OCI-LY1 (cell line): Measurements from ENCODE around the gene UBR4.

ENCODE experiments used
- H2AFZ ChIP-seq: fragments of 200-600 bp; sonication (generic), shearing (Covaris generic); 2 replicates; pipeline ENCODE4 v1.6.0; 2014; ENCODE audit warnings: antibody characterized with exemption, mild to moderate bottlenecking, low read length
- H3F3A ChIP-seq: fragments of 200-600 bp; sonication (generic), shearing (Covaris generic); 2 replicates; pipeline ENCODE4 v1.6.0; 2014; ENCODE audit warnings: mild to moderate bottlenecking, antibody characterized with exemption, low read length, moderate library complexity; ENCODE audit not compliant: insufficient read depth
- H3K27ac ChIP-seq: fragments of 200-600 bp; sonication (generic); 2 replicates; pipeline ENCODE4 v1.5.1; 2014; ENCODE audit warnings: low read length, mixed run types, mild to moderate bottlenecking, low read depth; ENCODE audit not compliant: poor library complexity, severe bottlenecking
- H3K27me3 ChIP-seq: fragments of 200-600 bp; sonication (generic); 2 replicates; pipeline ENCODE4 v1.6.0; 2014; ENCODE audit warnings: antibody characterized with exemption, mild to moderate bottlenecking, low read length, moderate library complexity; ENCODE audit not compliant: insufficient read depth
- H3K36me3 ChIP-seq: fragments of 200-600 bp; sonication (generic); 2 replicates; pipeline ENCODE4 v1.6.1; 2014; ENCODE audit warnings: mild to moderate bottlenecking, antibody characterized with exemption, low read length, moderate library complexity, mixed read lengths; ENCODE audit not compliant: insufficient read depth
- H3K4me1 ChIP-seq: fragments of 200-600 bp; sonication (generic); 2 replicates; pipeline ENCODE4 v1.5.1; 2014; ENCODE audit warnings: mild to moderate bottlenecking, low read length, moderate library complexity; ENCODE audit not compliant: insufficient read depth, severe bottlenecking
- H3K4me2 ChIP-seq: fragments of 200-600 bp; sonication (generic), shearing (Covaris generic); 2 replicates; pipeline ENCODE4 v1.6.1; 2014; ENCODE audit warnings: low read length
- H3K4me3 ChIP-seq: fragments of 200-600 bp; sonication (generic); 2 replicates; pipeline ENCODE4 v1.5.1; 2014; ENCODE audit warnings: low read length, low read depth, mild to moderate bottlenecking, mixed read lengths; ENCODE audit not compliant: poor library complexity, severe bottlenecking
- H3K79me2 ChIP-seq: fragments of 200-600 bp; shearing (Covaris generic); 2 replicates; pipeline ENCODE4 v1.6.1; 2016; ENCODE audit warnings: mixed run types, low read length, mixed read lengths; ENCODE audit not compliant: insufficient read depth
- H3K9ac ChIP-seq: fragments of 200-600 bp; sonication (generic), shearing (Covaris generic); 2 replicates; pipeline ENCODE4 v1.6.1; 2014; ENCODE audit warnings: mild to moderate bottlenecking, low read length, mixed read lengths
- H3K9me2 ChIP-seq: fragments of 200-600 bp; sonication (generic), shearing (Covaris generic); 2 replicates; pipeline ENCODE4 v1.6.1; 2014; ENCODE audit warnings: low read depth, mild to moderate bottlenecking, low read length, mixed read lengths
- H3K9me3 ChIP-seq: fragments of 200-600 bp; shearing (Covaris generic); 2 replicates; pipeline ENCODE4 v1.6.1; 2014; ENCODE audit warnings: low read length, mixed read lengths
- H4K20me1 ChIP-seq: fragments of 200-600 bp; sonication (generic), shearing (Covaris generic); 2 replicates; pipeline ENCODE4 v1.6.0; 2016; ENCODE audit warnings: mild to moderate bottlenecking, low read length; ENCODE audit not compliant: insufficient read depth
- EZH2 ChIP-seq: fragments of 200-600 bp; sonication (generic), shearing (Covaris generic); IDR thresholded peaks from 2 replicates; pipeline ENCODE4 v1.8.0; 2017; ENCODE audit warnings: borderline replicate concordance, mixed run types, mild to moderate bottlenecking, antibody characterized with exemption, low read length, moderate library complexity, mixed read lengths
- TF ChIP-seq, protein P1 (sequence below): fragments of 200-600 bp; sonication (generic), shearing (Covaris generic); IDR thresholded peaks from 2 replicates; pipeline ENCODE4 v1.5.1; 2017; ENCODE audit warnings: mild to moderate bottlenecking, antibody characterized with exemption, low read length, moderate library complexity, mixed read lengths

The UBR4 gene

DNA sequence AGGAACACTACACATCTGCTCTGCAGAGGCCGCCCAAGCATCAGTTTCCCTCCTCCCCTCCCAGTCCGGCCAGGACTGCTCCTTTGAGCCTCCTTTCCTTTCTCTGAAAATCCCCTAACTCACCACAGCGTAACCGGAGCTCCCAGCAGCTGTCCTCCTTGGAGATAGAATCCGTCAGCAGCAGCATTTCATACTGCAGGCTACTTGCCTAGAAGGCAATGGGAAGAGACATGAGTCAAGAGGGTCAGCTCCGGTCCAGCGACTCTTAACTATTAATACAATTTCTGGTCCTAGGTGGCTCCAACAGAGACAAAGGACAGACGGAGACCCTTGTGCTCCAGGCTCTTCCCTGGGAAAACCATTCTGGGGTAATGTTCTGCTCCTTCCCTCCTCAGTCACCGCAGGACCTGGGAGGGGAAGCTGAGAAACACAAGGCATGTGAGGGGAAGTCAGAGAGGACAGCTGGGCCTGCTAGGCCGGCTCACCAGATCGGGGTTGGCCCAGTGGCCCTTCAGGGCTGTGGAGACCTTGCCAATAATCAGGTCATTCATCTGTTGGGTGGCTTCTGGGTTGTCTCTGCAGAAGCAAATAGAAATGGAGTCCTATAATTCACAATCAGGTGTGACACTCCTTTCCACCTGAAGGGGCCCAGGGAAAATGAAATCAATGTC, 99.7 kb downstream of the UBR4 start:
- H3K4me3 ChIP-seq, result no peak overlapping the region
- no peaks in the 10 kb centered on the region for H3F3A ChIP-seq
- H3K4me1 ChIP-seq, result no peaks in the 10 kb centered on the region
- no peaks in the 10 kb centered on the region for H4K20me1 ChIP-seq
- H3K27ac ChIP-seq, result no peak overlapping the region
- no peaks in the 10 kb centered on the region for H3K9me3 ChIP-seq
- no peaks in the 10 kb centered on the region for H3K27me3 ChIP-seq
- peaks cover 100% of the 10 kb centered on the region for H3K36me3 ChIP-seq
- TF ChIP-seq, protein P1, sequence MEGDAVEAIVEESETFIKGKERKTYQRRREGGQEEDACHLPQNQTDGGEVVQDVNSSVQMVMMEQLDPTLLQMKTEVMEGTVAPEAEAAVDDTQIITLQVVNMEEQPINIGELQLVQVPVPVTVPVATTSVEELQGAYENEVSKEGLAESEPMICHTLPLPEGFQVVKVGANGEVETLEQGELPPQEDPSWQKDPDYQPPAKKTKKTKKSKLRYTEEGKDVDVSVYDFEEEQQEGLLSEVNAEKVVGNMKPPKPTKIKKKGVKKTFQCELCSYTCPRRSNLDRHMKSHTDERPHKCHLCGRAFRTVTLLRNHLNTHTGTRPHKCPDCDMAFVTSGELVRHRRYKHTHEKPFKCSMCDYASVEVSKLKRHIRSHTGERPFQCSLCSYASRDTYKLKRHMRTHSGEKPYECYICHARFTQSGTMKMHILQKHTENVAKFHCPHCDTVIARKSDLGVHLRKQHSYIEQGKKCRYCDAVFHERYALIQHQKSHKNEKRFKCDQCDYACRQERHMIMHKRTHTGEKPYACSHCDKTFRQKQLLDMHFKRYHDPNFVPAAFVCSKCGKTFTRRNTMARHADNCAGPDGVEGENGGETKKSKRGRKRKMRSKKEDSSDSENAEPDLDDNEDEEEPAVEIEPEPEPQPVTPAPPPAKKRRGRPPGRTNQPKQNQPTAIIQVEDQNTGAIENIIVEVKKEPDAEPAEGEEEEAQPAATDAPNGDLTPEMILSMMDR, result no peak
- TF ChIP-seq EZH2, result no peak
- no peak overlapping the region for H2AFZ ChIP-seq
- H3K9ac ChIP-seq, result no peak overlapping the region
- no peak overlapping the region for H3K4me2 ChIP-seq
- H3K79me2 ChIP-seq, result no peaks in the 10 kb centered on the region
- H3K9me2 ChIP-seq, result no peaks in the 10 kb centered on the region

DNA sequence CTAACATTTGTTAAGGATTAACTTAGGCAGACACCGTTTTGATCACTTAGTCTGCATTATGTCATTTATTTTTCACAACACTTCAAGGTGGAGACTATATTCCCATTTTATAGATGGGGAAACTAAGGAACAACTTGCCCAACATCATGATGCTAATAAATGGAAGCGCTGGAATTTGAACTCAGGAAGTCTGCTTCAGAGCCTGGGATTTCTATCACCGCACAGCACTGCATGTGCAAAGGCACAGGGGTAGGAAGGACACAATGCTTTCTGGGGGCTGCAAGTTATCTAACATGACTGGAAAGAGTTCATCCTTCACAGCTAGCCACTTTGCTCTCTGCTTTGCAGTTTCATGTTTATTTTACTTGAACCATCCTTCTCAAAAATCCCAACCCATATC, 100.5 kb downstream of the UBR4 start:
- H3K9me2 ChIP-seq, result no peaks in the 10 kb centered on the region
- H3K79me2 ChIP-seq, result no peaks in the 10 kb centered on the region
- H3K4me3 ChIP-seq, result no peak overlapping the region
- no peaks in the 10 kb centered on the region for H4K20me1 ChIP-seq
- no peaks in the 10 kb centered on the region for H3F3A ChIP-seq
- H3K36me3 ChIP-seq, result peaks cover 100% of the 10 kb centered on the region
- H3K9ac ChIP-seq, result no peak overlapping the region
- H3K9me3 ChIP-seq, result no peaks in the 10 kb centered on the region
- TF ChIP-seq EZH2, result no peak
- TF ChIP-seq, protein P1, result no peak
- H3K27me3 ChIP-seq, result no peaks in the 10 kb centered on the region
- H3K27ac ChIP-seq, result no peak overlapping the region
- no peaks in the 10 kb centered on the region for H3K4me1 ChIP-seq
- H2AFZ ChIP-seq, result no peak overlapping the region
- H3K4me2 ChIP-seq, result no peak overlapping the region

DNA sequence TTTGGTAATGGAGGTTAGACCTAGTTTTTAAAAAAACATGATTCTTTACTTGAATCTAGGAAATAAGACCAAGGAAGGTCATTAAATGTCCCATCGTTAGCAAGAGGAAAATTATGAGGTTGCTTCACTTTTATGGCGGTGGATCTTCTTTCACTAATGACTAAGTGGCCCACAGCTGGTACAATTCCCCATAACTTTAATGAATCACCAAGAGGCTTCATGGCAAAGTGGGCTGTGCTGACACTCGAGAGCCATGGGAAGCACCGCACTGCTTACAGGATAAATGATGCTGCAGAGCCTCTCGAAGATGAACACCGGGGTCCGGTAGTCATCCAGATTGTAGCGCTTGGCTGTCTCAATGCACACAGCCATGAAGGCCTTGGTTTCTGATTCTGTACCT, 108.8 kb downstream of the UBR4 start:
- Histone ChIP-seq H3K9ac (no peak overlapping the region), H2AFZ (no peak overlapping the region), H3F3A (no peaks in the 10 kb centered on the region), H3K4me1 (no peaks in the 10 kb centered on the region), H4K20me1 (no peaks in the 10 kb centered on the region), H3K27me3 (no peaks in the 10 kb centered on the region), H3K36me3 (peaks cover 100% of the 10 kb centered on the region), H3K4me3 (no peak overlapping the region), H3K27ac (no peak overlapping the region), H3K4me2 (no peak overlapping the region), H3K9me3 (no peaks in the 10 kb centered on the region), H3K79me2 (no peaks in the 10 kb centered on the region), H3K9me2 (no peaks in the 10 kb centered on the region)
- TF ChIP-seq, protein P1, result no peak
- no peak for TF ChIP-seq EZH2
